Thymus (tissue), 11 donors: ENCODE measurements around the gene STON2. TPM values are rescaled to one million over a fixed set of nuclear protein-coding genes. Genes with fewer than 3 reads are reported as not detected.

Experiments
- DNase-seq, 9 donors: peaks; one replicate each; pipeline ENCODE4 v3.0.0-alpha.2; 2013; ENCODE audit warnings: low spot score in 9 of 9, low read depth in 6 of 9, missing footprints in 1 of 9
- H3K27ac ChIP-seq, 2 donors: one replicate each; pipeline ENCODE4 v1.5.1; 2013; ENCODE audit warnings: control low read depth in 1 of 2, low read depth in 1 of 2, low read length in 1 of 2, mild to moderate bottlenecking in 1 of 2, moderate library complexity in 1 of 2
- H3K27me3 ChIP-seq, 2 donors: one replicate each; pipeline ENCODE4 v1.5.1; 2013; ENCODE audit warnings: low read length in 1 of 2; ENCODE audit not compliant: control insufficient read depth in 2 of 2, insufficient read depth in 1 of 2
- H3K36me3 ChIP-seq, 2 donors: one replicate each; pipeline ENCODE4 v1.5.1; 2013; ENCODE audit warnings: low read length in 1 of 2, mild to moderate bottlenecking in 1 of 2, moderate library complexity in 1 of 2; ENCODE audit not compliant: control insufficient read depth in 2 of 2, insufficient read depth in 2 of 2
- H3K4me1 ChIP-seq, 2 donors: one replicate each; pipeline ENCODE4 v1.5.1; 2013; ENCODE audit warnings: low read length in 2 of 2; ENCODE audit not compliant: control insufficient read depth in 2 of 2, insufficient read depth in 2 of 2
- H3K4me3 ChIP-seq, 2 donors: one replicate each; pipeline ENCODE4 v1.5.1; 2013; ENCODE audit warnings: low read length in 2 of 2, control low read depth in 1 of 2, mild to moderate bottlenecking in 1 of 2
- H3K9me3 ChIP-seq, 2 donors: one replicate each; pipeline ENCODE4 v1.5.1; 2013; ENCODE audit warnings: low read length in 1 of 2, mild to moderate bottlenecking in 1 of 2; ENCODE audit not compliant: control insufficient read depth in 2 of 2, insufficient read depth in 1 of 2
- WGBS: extraction: QIAGEN DNeasy Blood & Tissue Kit; methylation state at CpG from one replicate; pipeline ENCODE4 v1.1.7; 2013; 5-methylcytosine and 5-hydroxymethylcytosine counted together
- polyA plus RNA-seq: library from polyadenylated mRNA; stranded (reverse); fragments of 200-250 nt; gene quantifications from one replicate; pipeline ENCODE4 v1.2.3, GENCODE V29; 2013
- total RNA-seq: library from RNA; stranded (reverse); fragments of 120-200 nt; gene quantifications from one replicate; pipeline ENCODE4 v1.2.4, GENCODE V29; 2013
- donor health status: healthy.

Gene STON2
- total and polyA plus RNA-seq, 2 donors, result 5.4 to 6.1 TPM

DNA sequence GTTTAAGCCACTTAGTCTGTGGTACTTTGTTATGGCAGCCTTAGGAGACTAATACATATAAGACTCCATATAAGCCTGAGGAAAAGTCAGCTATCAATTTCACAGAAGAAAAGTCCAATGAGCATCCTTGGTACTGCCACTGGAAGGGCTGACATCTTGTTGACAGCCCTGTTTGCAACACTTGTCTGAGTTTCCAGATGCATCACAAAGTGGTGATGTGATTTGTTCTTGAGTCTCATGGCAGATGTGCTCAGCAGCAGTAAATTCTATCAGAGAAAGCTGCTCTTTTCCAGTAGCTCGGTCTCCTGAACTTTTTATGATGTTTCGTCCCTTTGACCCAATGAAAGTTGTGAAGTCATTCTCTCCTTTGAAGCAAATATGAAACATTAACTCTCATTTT, 54.3 kb downstream of the STON2 start:
- H3K27ac ChIP-seq, result no peak overlapping the region
- no peaks in the 10 kb centered on the region for H3K4me1 ChIP-seq
- WGBS, result 97% methylated on average over 2 of the region's 2 CpGs
- H3K9me3 ChIP-seq, result no peaks in the 10 kb centered on the region
- H3K4me3 ChIP-seq, result no peak overlapping the region
- no peaks in the 10 kb centered on the region for H3K36me3 ChIP-seq
- no peak for DNase-seq
- H3K27me3 ChIP-seq, result no peaks in the 10 kb centered on the region

DNA sequence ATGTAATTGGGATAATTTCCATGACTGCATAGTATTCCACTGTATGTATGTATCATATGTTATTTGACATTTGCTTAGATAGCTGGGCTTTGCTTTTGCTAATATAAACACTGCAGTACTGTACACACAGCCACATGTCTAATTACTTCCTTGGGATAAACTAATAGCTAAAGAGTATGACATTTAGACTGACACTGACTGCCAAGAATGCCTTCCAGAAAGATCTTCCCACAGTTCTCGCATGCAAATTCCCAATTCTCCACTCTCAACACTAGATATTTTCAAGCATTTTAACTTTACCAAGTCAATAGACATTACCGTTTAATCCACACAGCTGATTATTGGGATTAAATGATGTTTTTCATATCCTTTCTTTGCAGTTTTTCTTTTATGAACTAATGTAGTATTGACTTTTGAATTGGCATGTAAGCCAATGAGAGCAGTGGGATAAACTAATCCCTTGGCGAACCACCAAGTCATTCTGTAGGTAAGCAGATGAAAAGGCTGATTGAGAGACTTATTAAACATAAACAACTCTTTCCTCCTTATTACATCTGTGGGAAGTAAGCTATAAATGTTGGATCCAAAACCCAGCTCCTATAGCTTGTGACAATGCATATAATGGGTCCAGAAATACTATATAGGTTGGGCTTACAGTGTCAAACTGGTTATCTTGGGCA, 55.5 kb downstream of the STON2 start:
- Histone ChIP-seq H3K27me3 (no peaks in the 10 kb centered on the region), H3K36me3 (no peaks in the 10 kb centered on the region), H3K9me3 (no peaks in the 10 kb centered on the region), H3K4me3 (no peak overlapping the region), H3K27ac (no peak overlapping the region), H3K4me1 (no peaks in the 10 kb centered on the region)
- 98% methylated on average over 3 of the region's 3 CpGs for WGBS
- DNase-seq, result no peak

DNA sequence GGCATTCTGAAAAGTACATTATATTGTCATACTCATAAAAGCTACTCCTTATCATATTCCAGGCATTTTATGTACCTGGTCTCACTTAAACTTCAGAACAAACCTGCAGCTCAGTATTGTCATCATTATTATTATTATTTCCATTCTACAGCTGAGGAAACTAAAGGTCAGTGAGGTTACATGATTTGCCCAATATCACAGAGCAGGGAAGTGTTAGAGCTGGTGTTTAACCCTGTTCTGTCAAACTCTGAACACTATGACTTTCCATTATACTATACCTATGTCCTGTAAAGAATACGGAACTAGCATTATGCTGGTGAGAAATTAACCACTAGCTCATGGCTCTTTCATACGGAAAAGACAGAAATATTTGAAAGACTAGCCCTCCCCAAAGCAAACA, 56.4 kb downstream of the STON2 start:
- H3K27ac ChIP-seq, result no peak overlapping the region
- H3K4me3 ChIP-seq, result no peak overlapping the region
- WGBS, result 95% methylated on average over 2 of the region's 2 CpGs
- no peaks in the 10 kb centered on the region for H3K36me3 ChIP-seq
- H3K9me3 ChIP-seq, result no peaks in the 10 kb centered on the region
- H3K4me1 ChIP-seq, result no peaks in the 10 kb centered on the region
- H3K27me3 ChIP-seq, result no peaks in the 10 kb centered on the region
- no peak for DNase-seq

DNA sequence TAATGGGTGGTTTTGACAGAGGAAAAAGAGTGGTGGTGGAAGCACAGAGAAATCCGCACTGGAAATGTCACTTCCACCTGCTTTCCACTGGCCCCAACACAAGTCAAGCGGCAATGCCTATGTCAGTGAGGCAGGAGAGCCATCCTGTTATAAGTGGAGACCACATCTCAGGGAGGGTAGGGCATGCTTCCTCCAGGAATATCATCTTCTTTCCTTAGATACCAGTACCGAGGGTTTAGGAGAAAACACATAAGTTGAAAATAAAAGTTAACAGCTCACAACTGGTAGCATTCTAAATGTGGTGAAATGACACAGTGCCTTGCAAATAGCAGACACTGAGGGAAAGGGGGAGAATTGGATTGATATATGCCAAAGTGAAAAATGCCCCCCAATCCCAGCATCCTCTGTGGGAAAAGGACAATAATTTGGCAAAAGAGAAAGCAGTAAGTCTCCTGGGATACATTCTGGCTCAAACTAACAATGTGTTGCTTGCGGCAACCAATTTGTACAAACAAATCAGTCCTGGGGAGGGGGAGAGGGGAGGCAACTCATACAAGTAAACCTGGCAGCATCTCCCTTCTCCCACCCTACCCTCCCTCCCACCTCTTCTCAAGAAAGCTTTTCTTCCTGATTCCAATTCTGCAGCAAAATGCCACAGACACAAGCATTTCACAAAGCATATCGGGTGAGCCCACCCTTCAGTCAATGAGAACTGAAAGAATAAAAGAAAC, 57.1 kb downstream of the STON2 start:
- Histone ChIP-seq H3K4me1 (no peaks in the 10 kb centered on the region), H3K27me3 (no peaks in the 10 kb centered on the region), H3K4me3 (no peak overlapping the region), H3K9me3 (no peaks in the 10 kb centered on the region), H3K27ac (no peak overlapping the region), H3K36me3 (no peaks in the 10 kb centered on the region)
- no peak for DNase-seq
- 95% methylated on average over 5 of the region's 5 CpGs for WGBS

DNA sequence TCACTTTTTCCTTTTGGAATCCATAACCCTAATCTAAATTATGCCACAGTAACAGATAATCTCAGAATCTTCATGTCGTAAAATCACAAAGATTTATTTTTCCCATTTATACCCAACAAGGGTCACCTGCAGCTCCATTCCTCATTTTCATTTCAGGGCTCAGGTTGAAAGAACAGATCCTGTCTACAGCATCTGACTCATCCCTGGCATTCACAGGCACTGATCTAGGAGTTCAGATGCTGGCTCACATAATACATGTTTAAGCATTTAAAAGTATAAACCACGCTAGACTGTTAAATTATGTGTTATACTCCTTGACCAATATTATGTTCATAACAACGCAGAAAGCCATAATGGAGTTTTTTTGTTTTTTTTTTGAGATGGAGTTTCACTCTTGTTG, 58.3 kb downstream of the STON2 start:
- Histone ChIP-seq H3K27ac (no peak overlapping the region), H3K36me3 (no peaks in the 10 kb centered on the region), H3K9me3 (no peaks in the 10 kb centered on the region), H3K27me3 (no peaks in the 10 kb centered on the region), H3K4me1 (no peaks in the 10 kb centered on the region), H3K4me3 (no peak overlapping the region)
- no peak for DNase-seq
- 96% methylated on average over 3 of the region's 3 CpGs for WGBS

DNA sequence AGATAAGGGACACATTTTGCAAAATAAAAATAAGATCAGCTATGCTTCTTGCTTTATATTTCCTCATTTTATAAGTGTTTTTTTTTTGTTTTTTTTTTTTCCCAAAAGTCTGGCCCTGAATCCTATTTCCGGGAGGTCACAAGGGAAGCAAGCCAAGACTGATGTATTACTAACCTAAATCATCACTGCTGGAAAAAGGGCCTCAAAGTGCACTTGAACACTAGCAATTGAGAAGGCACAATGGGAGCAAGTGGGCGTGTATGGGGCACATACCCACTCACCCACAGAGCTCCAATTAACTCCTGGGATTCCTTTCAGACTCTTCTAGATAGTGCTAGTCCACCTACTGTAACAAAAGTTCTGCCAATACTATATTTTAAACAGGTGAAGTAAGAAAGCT, 58.8 kb downstream of the STON2 start:
- 96% methylated on average over 2 of the region's 2 CpGs for WGBS
- Histone ChIP-seq H3K4me3 (no peak overlapping the region), H3K9me3 (no peaks in the 10 kb centered on the region), H3K27me3 (no peaks in the 10 kb centered on the region), H3K36me3 (no peaks in the 10 kb centered on the region), H3K27ac (no peak overlapping the region), H3K4me1 (no peaks in the 10 kb centered on the region)
- DNase-seq, result no peak

DNA sequence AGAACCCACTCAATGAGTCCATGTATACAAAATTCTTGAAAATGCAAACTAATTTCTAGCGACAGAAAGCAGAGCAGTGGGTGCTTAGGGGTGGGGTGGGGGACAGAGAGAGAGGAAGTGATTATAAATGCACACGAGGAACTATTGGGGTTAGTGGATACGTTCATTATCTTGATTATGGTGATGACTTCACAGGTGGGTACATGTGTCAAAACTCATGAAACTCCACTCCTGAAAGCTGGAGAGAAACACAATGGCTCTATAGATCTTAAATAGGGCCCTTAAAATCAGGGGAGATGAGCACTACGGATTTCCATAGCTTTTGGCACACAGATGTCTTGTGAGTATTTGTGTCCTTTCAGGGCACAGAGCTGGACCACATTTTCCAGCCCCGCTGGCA, 59.9 kb downstream of the STON2 start:
- H3K4me1 ChIP-seq, result no peaks in the 10 kb centered on the region
- DNase-seq, result no peak
- H3K27ac ChIP-seq, result no peak overlapping the region
- H3K4me3 ChIP-seq, result no peak overlapping the region
- WGBS, result 94% methylated on average over 5 of the region's 5 CpGs
- no peaks in the 10 kb centered on the region for H3K9me3 ChIP-seq
- H3K36me3 ChIP-seq, result no peaks in the 10 kb centered on the region
- no peaks in the 10 kb centered on the region for H3K27me3 ChIP-seq

DNA sequence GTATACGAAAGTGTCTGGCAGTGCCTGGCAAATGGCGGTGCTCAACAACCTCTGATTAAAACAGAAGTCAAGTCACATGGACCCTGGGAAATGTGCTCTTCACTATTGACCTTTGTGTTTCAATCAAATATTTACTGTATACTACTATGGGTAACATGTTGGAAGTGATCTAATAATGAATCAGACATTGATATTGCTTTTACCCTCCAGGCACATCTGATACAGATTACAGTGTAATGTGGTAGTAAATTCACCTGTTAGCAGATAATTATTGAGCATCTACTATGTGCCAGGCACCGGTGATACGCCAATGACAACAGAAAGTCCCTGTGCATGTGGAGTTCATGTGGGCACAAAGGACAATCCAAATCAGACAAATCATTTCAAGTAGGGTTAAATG, 63.1 kb downstream of the STON2 start:
- no peak for DNase-seq
- no peak overlapping the region for H3K27ac ChIP-seq
- H3K36me3 ChIP-seq, result no peaks in the 10 kb centered on the region
- H3K4me3 ChIP-seq, result no peak overlapping the region
- 98% methylated on average over 4 of the region's 4 CpGs for WGBS
- no peaks in the 10 kb centered on the region for H3K27me3 ChIP-seq
- no peaks in the 10 kb centered on the region for H3K9me3 ChIP-seq
- no peaks in the 10 kb centered on the region for H3K4me1 ChIP-seq

DNA sequence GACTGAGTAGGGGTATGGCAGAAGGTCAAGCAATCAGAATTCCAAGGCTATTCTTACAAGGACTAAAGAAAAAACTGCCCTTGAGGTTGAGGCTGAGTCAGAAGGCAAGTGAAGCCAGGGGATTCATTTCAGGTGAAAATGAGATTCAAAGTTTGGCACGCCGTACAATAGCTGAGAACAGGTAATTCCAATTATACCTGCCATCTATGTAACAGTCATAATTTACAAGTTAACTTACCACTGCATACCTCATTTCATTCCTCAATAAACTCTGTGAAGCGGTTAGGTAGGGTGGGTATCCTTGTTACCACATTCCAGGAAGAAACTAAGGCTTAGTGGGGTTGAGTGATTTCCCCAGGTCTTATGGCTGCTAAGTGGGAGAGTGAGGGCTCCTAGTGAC, 64.1 kb downstream of the STON2 start:
- H3K4me1 ChIP-seq, result peaks cover 0 to 3% of the 10 kb centered on the region in 2 donors
- H3K4me3 ChIP-seq, result no peak overlapping the region
- 97% methylated on average over 3 of the region's 3 CpGs for whole genome bisulfite sequencing
- H3K36me3 ChIP-seq, result no peaks in the 10 kb centered on the region
- no peaks in the 10 kb centered on the region for H3K27me3 ChIP-seq
- H3K9me3 ChIP-seq, result no peaks in the 10 kb centered on the region
- H3K27ac ChIP-seq, result no peak overlapping the region
- DNase-seq, result no peak
